HK-2 (cell line): ENCODE results near the gene ENOX1.
A peak's percentile ranks its signal among the peaks of the same experiment; 100 is the strongest.

Source experiments
- DNase-seq: peaks from one replicate; pipeline ENCODE4 v3.0.0-alpha.2; 2018; ENCODE audit not compliant: unreplicated experiment

Gene ENOX1

DNA sequence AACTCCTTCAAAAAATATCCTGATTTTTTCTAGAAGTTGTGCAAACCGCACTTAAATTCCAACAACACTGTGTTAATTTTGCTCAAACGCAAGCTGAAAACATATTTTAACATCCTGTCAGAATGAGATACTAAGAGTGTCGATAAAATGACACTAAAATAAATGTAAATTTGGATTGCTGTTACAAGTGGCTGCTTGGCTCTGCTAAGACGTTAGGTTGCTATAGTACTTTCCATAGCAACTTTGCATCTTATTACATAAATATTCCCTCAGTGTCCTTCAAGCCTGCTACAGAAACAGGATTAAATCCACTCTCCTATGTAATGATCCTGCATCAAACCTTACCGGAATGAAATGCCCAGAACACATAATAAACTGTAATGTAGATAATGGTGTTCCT, 471.2 kb downstream of the ENOX1 start:
- no peak for DNase-seq

DNA sequence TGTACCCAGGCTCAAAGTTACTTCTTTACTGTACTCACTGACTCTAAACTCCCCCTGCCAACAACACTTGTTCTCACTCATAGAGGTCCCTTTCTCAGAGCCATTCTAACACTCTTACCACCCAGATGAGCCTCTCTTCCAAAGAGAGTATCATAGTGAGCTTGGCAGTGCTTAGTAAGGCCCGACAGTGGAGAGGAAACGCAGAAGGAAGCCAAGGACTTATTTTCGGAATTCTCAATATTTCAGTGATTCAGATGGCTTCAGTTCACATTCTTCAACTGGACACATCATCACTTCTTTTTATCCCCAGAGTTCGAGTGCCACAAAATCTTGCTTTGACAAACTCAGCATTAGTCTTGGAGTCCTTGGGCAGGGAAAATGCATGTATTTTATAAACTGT, 477.5 kb downstream of the ENOX1 start:
- no peak for DNase-seq

DNA sequence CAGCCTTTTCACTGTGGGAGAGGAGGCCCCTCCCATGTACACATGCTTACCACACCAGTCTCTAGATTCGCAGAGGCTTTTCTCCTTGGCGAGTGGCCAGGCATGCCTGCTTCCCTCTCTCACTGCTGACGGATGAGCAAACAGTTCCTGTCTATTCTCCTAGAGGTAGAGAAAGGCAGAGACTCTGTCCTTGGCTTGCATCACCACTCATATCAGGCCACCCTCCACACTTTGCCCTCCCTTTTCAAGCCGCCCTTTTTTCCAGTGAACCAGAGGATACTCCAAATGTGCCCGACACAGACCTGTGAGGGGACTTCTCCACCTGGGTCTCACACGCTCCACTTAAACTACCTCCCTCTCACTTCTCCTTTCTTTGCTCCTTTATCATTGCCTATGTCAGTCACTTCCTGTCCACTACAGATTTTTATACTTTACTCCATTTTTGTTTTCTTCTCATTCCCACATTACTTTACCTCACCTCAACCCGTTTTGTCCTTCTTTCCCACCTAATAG, 478.8 kb downstream of the ENOX1 start:
- peak; percentile 62 for DNase-seq

DNA sequence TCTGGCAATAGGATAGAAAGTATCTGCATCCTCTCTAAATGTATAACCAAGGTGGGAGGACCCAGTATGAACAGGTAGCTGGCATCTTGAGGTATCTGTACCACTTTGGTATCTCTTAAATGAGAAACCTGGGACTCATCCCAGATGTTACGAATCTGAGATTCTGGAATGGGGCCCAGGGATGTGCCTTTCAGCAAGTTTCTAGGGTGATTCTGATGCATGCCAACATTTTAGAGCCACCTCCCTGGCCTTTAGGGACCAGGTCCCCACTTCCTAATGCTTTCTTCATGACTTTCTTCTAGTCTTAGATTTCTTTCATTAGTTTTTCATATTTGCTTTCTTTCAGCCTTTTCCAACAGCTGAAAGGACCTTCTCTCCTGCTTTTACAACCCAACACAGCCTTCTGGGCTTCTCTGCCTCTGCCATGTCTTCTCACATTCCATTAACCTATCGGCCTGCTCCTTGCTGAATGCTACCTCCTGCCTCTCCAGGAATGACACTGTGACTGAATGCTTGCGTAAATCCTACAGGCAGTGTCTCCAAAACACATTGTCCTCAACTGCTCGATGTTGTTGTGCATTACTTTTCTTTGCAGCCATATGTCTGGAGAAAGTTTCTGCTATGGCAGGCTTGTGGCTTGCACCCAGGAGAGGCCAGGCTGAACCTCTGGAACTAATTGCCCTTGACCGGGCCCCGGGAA, 479.4 kb downstream of the ENOX1 start:
- no peak for DNase-seq

DNA sequence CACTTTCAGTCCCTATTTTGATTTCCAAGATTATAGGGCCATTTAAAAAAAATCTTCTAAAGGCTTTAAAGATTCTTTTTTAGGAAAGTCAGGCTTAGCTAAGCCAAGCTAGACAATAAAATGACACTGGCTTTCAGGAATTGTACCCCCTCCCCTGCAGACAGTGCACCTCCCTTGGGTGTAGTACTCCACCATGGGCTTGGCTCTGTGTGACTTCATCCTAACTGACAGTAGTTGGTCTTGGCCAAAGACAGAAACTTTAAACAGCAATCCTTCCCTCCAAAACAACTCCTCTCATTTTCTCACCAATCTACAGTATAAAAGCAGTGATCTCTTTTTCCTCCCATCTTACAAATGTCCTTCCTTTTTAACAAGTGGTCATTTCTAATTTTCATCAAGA, 480.4 kb downstream of the ENOX1 start:
- no peak for DNase-seq

DNA sequence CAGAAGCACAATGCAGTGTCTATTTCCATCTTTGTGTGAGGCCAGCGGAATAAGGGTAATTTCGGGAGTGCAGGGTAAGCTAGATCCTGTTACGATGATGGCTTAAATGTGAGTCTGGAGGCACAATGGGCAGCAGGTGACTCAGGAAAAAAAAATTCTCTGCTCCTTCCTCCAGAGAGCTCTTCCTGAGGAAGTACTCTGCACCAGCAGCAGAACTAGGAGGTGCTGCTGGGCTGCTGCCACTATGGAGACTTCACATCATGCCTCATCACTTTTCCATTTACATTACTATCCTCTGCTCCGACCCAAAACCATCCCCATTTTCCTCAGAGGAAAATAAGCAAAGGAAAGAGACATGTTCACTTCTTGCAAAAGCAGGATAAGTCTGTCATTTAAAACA, 481.4 kb downstream of the ENOX1 start:
- no peak for DNase-seq

DNA sequence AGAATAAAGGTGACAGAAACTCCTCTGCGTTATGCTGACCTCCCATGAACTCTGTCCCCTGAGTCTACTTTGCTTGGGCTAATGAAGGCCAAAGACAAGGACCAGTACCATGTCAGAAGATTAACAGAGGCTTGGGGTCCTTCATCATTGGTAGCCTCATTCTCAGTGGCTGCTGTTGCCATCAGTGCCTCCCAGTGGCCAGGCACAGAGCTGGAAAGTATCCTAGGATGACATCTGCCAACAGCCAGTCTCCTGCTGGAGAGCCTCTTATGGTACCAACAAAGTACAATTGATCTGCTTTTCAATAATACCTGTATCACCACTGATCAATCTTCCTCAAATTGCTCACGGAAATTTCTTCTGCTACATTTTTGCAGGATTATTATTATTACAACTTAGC, 481.8 kb downstream of the ENOX1 start:
- DNase-seq, result no peak

DNA sequence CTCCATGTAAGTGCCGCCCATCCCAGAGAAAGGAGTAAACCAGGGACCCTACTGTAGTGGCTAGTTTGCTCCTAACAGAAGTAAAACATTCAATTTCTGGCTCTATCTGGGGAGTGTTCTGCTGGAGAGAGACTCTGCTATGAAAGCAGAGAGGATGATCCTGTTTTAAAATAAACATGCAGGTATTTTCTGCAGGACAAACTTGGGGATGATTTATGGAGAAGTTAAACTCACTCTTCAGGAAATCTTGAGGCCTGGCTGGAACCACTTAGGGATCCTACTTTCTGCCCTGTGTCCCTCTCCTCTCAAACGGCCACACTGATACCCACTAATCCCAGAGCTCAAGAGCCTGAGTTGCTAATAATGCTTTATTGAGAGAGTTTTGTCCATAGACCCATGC, 482.3 kb downstream of the ENOX1 start:
- no peak for DNase-seq

DNA sequence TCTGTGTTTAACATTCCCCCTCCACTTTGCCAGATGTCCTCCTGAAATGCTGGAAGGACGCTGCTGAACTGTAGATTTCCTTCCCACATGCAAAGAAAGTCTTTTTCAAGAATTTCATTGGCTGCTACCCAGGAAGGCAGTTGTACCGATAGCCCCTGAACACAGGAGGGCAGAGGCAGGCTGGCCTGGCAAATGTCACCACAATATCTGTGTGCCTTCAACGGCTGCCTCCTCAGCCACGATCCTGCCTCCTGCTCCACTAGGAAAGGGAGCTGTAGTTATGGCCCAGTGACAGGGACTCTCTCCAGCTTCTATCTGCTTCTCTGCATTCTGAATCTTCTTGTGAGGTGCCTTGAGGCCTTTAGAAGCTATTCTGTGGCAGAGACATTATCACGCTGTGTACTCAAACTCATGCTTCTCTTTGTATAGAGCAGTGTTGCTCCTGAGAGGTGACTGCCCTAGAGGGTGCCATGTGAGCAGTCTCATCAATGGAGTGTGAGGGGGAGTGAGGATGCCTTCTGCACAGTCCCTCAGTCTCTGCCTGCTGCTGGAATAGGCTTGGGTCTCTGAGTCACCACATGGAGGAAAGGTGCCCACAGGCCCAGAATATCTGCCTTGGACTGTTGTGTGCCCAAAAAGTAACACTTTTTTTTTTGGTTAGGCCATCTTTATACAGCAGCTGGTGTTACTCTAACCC, 483.6 kb downstream of the ENOX1 start:
- DNase-seq, result peak; percentile 20

DNA sequence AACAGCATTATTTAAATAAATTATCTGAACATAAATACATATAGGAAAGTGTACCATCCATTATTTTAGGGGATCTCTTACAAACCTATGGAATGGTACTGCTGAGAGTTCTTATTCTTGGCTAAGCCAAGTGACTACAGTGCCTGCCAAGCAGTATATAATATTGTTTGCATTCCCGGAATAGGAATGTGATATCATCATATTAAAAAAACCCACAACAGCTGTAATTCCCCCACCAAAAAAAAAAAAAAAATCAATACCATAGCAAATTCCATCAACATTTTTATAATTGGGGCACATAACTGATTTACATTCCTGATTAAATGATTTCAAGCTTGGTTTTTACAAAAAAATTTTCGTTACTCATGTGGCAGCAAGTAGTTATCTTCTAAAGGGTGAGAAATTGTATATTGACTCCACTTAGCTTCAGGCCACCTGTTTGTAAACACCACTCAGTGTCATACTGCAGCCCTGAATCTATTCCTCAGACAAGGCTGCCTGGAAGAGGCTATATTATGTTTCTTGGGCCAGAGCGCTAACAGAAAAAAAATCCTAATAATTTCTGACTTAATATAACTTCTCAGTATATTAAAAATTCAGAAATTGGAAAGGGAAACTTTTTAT, 485.3 kb downstream of the ENOX1 start:
- no peak for DNase-seq

DNA sequence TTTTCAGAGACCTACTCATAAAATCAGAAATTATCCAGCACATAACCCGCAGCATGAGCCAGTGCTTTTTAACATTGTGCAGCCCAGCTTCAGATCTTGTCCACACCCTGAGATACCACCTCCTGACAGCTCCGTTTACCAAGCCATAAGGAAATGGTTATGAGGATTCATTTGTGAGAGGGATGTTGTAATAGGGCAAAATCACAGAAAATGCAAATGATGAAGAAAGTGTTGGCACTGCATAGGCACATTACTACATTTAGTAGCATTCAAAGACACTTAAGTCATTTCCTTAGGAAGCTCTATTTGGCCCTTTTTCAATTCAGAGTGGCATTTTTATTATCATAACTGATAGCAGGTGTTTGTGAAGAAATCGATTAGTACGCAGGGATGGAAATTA, 485.9 kb downstream of the ENOX1 start:
- no peak for DNase-seq

DNA sequence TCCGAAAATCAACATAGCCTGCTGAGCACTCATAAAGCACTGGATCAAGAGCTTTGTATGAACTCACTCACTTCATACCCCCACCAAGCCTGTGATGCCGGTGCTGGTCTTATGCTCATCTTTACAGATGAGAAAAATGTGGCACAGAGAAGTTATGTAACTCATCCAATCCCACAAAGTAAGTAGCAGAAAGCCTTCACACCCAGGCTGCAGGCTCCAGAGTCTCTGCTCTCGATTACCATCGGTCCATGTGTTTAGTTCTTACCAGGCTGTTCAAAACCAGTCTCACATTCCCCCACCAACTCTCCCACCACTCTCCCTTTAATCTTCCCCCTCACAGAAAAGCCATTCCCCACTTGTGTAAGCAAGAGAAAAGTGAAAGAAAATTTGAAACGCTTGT, 487.4 kb downstream of the ENOX1 start:
- DNase-seq, result no peak

DNA sequence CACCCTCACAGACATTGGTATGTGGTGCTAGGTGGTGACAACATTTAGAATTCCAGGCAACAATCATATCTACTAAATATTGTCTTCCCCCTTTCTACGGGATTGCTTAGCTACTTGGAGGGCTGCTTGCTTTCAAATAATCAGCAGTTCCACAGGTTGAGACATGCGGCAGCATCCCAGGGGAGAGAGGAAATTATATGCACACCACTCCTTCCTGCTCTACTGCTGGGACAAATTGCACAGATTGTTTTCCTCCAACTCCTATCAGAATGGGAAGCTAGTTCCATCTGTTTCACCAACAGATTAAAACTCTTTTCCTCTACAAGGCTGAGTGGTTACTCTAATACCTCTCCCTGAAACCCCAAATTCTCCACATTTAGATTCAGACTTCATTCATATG, 488.0 kb downstream of the ENOX1 start:
- no peak for DNase-seq

DNA sequence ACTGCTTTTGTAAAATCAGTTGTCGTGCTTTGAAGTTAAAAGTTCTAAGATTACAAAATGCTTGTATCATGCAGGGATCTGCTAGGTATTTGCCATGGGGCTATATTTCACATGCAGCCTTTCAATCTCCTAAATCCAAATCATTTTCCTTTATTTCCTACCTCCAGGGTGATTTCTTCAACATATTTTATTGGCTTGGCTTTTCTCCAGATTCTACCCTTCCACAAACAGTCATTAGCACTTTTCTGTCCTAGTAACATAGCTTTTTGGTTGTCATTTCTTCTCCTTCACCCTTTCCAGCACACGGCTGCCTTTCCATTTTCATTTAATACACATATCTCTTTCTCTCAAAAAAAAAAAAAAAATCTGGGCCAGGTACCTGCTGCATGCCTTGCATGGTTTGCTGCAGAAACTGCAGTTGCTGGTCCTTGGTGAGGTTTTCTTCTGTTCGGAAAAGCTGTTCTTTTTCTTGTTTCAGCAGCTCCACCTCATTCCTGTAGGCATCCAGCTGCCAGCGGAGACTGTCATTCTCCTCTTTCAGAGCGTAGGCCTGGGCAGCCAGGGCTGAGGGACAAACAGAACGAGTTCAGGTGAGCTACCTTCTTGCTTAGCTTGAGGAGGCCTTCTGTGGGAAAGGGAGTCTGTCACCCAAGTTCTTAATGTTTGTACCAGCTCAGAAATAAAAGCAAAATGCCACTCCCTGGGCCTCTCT, 488.6 kb downstream of the ENOX1 start:
- no peak for DNase-seq

DNA sequence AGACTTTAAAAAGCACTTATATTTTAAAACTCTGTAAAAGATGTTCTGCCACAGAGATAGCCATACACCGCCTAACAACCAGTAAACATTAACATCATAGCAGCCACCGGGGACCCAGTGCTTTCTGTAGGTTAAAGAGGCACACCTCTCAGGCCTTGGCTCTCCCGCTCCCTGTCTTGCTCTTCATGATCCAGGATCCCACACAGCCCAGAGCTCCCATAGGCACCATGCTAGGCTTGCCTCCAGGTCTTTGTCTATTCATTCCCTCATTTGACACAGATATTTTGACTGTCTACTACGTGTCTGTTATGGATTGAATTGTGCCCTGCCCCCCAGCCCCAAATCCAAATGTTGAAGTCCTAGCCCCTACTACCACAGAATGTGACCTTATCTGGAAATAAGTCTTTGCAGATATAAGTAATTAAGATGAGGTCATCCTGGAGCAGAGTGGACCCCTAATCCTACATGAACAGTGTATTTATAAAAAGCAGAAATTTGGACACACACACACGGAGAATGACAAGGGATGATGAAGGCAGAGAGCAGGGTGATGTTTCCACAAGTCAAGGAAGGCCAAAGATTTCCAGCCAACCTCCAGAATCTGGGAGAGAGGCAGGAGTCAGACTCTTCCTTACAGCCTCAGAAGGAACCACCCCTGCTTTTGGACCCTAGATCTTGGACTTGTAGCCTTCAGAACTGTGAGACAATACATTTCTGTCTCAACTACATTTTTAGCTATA, 490.8 kb downstream of the ENOX1 start:
- no peak for DNase-seq

DNA sequence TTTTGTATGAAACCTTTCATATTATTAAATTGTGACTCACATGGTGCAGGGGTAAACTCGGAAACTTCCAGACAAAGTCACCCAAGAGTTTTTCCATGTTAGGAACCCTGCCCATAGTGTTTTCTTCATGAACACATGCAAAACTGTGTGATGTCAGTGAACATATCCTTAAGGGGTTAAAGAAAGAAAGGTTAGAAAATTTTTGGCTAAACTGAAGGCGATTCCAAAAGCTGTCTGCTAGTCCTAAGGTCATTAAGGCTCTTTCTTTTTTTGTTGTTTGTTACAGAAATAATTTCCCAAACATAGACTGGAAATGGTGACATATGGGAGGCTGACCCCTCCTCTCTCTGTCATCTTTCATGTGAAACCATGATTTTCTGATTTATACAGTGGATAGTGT, 491.5 kb downstream of the ENOX1 start:
- no peak for DNase-seq

DNA sequence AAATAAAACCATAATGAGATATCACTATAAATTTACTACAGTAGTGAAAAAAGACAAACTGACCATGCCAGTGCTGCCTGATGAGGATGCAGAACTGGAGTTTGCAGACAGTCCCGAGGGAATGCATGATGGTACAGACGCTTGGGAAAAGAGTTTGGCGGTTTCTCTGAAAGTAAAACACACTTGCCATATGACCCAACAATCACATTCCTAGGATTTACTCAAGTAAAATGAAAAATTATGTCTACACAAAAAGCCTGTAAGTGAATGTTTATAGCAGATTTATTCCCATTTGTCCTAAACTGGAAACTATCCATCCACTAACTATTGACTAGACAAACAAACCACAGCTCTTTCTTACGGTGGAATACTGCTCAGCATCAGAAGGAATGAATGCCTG, 492.4 kb downstream of the ENOX1 start:
- DNase-seq, result no peak

DNA sequence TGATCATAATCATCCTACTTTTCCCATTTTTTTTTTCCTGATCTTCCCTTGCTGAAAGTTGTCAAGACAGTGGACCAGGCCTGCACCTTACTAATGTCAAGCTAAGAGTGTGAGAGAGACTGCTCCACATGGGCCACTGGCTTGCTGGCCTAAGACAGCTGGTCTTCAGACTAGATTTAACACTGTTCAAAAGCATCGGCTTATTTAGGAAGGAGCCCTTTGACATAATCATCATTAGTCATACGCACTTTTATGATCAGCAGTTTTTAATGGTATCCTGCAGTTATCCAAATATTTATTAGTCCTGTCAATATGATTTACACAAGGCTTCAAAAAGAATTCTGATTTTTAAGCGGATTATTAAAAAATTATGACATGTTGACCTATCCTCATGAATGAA, 492.8 kb downstream of the ENOX1 start:
- no peak for DNase-seq

DNA sequence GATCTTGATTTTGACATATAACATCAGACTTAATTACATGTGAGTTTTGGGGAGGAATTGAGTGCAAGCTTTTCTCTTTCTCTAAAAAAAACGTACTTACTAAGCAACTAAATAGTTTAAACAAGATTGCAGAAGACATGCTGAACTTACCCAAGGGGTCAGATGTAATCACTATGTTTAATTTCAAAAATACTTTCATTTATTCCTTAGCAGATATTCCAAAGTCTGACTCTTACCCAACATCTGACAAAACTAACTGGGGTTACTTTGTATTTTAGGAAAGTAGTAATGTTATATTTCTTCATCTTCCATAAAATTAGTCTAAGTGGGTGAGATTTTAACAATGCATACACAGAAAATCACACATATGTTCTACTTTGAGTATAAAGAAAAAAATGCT, 493.2 kb downstream of the ENOX1 start:
- no peak for DNase-seq

DNA sequence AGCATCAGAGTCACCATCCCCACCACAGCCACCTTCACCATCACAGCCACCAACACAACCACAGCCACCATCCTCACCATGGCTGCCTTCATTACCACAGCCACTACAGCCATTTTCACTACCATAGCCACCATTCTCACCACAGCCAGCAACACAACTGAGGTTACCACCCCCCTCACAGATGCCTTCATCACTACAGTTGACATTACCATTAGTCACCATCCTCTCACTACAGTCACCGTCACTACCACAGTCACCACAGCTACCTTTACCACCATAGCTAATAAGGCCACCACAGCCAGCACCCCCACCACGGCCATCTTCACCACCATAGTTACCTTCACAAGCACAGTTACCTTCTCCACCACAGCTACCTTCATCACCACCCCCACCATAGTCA, 493.8 kb downstream of the ENOX1 start:
- DNase-seq, result no peak

DNA sequence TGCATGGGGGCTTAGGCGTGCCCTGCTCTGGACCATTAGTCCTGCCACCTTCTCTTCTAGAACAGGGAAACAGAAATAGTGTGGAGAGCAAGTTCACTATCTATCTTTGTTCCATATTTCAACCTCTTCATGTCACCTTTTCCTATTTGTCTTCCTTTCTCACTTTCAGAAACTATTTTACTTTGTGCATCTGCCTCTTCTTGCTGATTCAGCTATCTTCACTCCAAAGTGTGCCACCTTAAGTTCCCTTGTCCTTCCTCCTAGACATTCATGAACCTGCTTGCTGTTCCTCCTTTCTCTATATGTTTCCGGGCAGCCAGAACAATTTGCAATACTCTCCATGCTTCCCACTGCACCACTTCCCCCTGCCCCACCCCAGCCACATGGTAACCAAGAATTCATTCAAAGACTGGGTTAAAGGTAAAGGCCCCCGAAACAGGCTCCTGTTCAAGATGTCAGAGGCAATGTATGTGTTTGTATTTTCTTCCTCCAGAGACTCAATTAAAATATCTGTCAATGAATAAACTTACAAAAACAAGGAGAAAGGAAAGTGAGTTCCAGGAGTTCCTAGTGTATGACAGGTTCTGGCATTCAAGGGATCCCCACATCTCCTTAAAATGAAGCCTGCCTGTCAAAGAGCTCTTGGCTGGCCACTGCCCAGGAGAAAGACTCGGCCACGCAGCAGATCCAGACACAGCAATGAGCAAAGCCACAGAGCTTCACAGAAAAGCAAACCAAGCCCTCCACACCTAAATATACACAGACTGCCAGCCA, 495.3 kb downstream of the ENOX1 start:
- no peak for DNase-seq
